ENCODE measurements around the gene RAD51B. TPM values are rescaled to one million over a fixed set of nuclear protein-coding genes. Genes with fewer than 3 reads are reported as not detected.
A peak's percentile ranks its signal among the peaks of the same experiment; 100 is the strongest.

Gene RAD51B
- total RNA-seq, 4 donors from 2014 or later = 6.2 to 39.9 (median 12.9) TPM

DNA sequence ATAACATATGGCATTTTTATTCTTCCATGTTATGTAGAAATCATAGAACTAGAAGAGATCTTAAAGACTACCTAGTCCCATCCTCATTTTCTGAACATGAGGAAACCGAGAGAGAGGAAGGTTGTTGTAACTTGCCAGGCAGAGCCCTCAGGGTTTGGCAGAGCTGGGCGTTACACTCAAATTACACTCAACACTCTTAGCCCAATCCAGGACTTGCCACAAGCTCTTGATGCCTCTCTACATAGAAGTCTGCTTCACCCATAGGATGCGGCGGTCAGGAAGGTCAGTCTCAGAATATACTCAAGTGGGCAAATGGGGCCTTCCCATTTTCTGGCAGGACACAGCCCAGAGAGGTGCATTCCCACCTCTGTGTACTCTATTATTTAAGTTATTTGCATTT lies 765.2 kb downstream of the RAD51B start:
- peak overlapping the region; percentile 50 to 87 (median 82) for H3K27ac ChIP-seq
- TF ChIP-seq POLR2A (IDR thresholded peaks at IDR 0.05) = no peak
- no peak for TF ChIP-seq CTCF (IDR thresholded peaks at IDR 0.05)
- H3K36me3 ChIP-seq = no peaks in the 10 kb centered on the region
- peaks cover 30 to 65% (median 42%) of the 10 kb centered on the region in 3 donors for H3K4me1 ChIP-seq
- H3K9me3 ChIP-seq = no peaks in the 10 kb centered on the region
- no peaks in the 10 kb centered on the region for H3K27me3 ChIP-seq
- intact Hi-C loops (cut with DNase I) = no loop called here
- WGBS, 2 donors = 58 to 60% methylated on average over 4 of the region's 4 CpGs
- no peak for DNase-seq
- H3K4me3 ChIP-seq = no peak overlapping the region

DNA sequence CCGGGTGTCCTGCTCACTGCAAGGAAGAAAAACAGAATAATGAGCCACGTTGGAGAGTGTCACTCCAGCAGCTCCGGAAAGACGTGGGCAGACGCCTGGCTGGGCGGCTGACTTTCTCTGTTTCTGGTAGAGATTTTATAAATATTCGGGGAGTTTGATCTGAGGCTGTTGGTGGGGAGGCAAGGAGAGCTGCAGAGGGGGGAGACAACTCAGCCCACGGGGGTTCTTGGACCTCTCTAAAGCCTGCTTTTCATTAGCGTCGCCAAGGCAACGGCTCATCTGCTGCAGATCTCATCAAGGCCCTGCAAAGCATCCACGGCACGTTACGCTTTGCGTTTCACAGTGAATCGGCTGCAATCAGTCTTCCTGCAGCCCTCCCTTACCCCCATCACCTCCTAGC lies 766.1 kb downstream of the RAD51B start:
- intact Hi-C loops (cut with DNase I) = no loop called here
- Histone ChIP-seq H3K4me1 (peaks cover 38 to 74% (median 50%) of the 10 kb centered on the region in 3 donors), H3K4me3 (no peak overlapping the region), H3K36me3 (no peaks in the 10 kb centered on the region), H3K27me3 (no peaks in the 10 kb centered on the region), H3K9me3 (no peaks in the 10 kb centered on the region), H3K27ac (peak overlapping the region; percentile 67 to 87 (median 82))
- TF ChIP-seq POLR2A (IDR thresholded peaks at IDR 0.05) (no peak), CTCF (IDR thresholded peaks at IDR 0.05) (no peak)
- WGBS, 2 donors = 79 to 82% methylated on average over 11 to 14 of the region's 16 CpGs
- DNase-seq = no peak

DNA sequence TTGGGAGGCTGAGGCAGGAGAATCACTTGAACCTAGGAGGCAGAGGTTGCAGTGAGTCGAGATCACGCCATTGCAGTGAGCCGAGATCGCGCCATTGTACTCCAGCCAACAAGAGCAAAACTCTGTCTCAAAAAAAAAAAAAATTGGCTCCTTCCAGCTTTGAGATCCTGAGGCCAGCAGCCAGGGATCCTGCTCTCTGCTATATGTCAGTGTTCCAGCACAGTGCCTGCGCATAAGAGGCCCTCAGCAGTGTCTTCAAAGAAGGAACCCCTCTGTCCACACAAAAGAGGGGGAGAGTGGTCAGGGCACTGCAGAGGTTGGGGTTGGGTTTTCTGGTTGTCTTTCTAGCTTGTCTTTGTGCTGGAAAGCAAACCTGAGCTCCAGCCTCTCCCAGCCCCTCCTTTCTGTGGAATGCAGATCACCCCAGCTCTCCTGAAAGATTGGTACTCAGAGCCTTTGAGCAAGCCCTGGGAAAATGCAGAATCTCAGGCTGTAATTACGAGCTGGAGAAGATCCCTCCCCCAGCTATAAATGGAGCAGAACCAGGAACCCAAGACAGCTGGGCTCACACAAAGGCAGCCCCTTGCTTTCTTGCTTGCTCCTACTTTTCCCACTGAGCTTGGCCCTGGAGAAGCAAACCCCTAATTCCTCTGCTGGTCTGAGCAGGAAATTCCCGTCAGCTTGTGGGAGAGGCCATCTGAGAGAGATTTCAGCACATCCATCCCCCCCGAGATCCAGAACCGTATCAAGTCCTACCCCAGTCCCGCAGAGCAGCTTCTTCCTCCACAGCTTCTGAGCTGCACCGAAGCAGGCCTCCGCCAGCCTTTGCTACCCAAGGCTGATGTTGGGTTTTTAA lies 767.5 kb downstream of the RAD51B start:
- Histone ChIP-seq H3K36me3 (no peaks in the 10 kb centered on the region), H3K27ac (peak overlapping the region; percentile 67 to 87 (median 82)), H3K4me3 (no peak overlapping the region), H3K4me1 (peaks cover 38 to 78% (median 50%) of the 10 kb centered on the region in 3 donors), H3K27me3 (no peaks in the 10 kb centered on the region), H3K9me3 (no peaks in the 10 kb centered on the region)
- intact Hi-C loops (cut with DNase I) = no loop called here
- TF ChIP-seq CTCF (IDR thresholded peaks at IDR 0.05) = no peak
- no peak for DNase-seq
- WGBS, 2 donors = 56 to 60% methylated on average over 4 to 9 of the region's 13 CpGs

DNA sequence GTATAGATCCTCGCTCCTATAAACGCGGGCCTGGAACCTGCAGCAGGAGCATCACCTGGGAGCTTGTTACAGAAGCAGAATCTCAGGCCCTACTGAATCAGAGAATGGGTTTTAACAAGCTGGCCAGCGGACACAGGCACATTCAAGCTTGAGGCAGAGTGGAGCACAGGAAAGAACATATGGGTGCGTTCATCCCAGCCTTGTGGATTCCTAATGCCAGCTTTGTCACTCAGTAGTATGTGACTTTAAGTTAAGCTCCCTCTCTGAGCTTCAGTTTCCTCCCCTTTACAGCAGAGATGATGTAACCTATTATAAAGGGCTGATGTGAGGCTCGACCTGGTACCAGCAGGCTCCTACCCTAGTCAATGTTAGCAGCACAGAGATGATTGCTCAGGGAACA lies 768.4 kb downstream of the RAD51B start:
- no peaks in the 10 kb centered on the region for H3K36me3 ChIP-seq
- no peaks in the 10 kb centered on the region for H3K27me3 ChIP-seq
- intact Hi-C loops (cut with DNase I) = no loop called here
- no peak overlapping the region for H3K4me3 ChIP-seq
- DNase-seq = no peak
- 83 to 86% methylated on average over 6 of the region's 6 CpGs for WGBS, 2 donors
- H3K4me1 ChIP-seq = peaks cover 38 to 80% (median 50%) of the 10 kb centered on the region in 3 donors
- peak overlapping the region; percentile 67 to 87 (median 82) for H3K27ac ChIP-seq
- H3K9me3 ChIP-seq = no peaks in the 10 kb centered on the region
- TF ChIP-seq CTCF (IDR thresholded peaks at IDR 0.05) = no peak
- no peak for TF ChIP-seq POLR2A (IDR thresholded peaks at IDR 0.05)

GRCh38 chr14:68589447-68590200 lies 770.0 kb downstream of the RAD51B start:
- DNase-seq = no peak
- Histone ChIP-seq H3K4me3 (no peak overlapping the region), H3K27ac (peak overlapping the region; percentile 52 to 87 (median 77)), H3K27me3 (no peaks in the 10 kb centered on the region), H3K9me3 (no peaks in the 10 kb centered on the region), H3K4me1 (peaks cover 30 to 80% (median 45%) of the 10 kb centered on the region in 3 donors), H3K36me3 (no peaks in the 10 kb centered on the region)
- TF ChIP-seq POLR2A (IDR thresholded peaks at IDR 0.05) = no peak
- no peak for TF ChIP-seq CTCF (IDR thresholded peaks at IDR 0.05)
- WGBS, 2 donors = 70 to 77% methylated on average over 6 of the region's 7 CpGs
- intact Hi-C loops (cut with DNase I) = no loop called here
